Stomach smooth muscle (tissue), 2 donors: Measurements from ENCODE around the gene TNXB.
"Not testable (repeated sequence)": the region's sequence is repeated elsewhere in the genome, so short reads cannot be mapped to it uniquely, and the experiment has no call there.

Experiments used
- H3K27ac ChIP-seq: one replicate; pipeline ENCODE4 v1.7.0; 2013; ENCODE audit warnings: mild to moderate bottlenecking, low read length, inconsistent platforms
- H3K27me3 ChIP-seq, 2 donors: one replicate each; pipeline ENCODE4 v1.7.0; 2013; ENCODE audit warnings: low read length in 2 of 2; ENCODE audit not compliant: insufficient read depth in 2 of 2, control insufficient read depth in 1 of 2
- H3K36me3 ChIP-seq, 2 donors: one replicate each; pipeline ENCODE4 v1.7.0; 2013; ENCODE audit warnings: low read length in 2 of 2; ENCODE audit not compliant: control insufficient read depth in 2 of 2, insufficient read depth in 2 of 2
- H3K4me1 ChIP-seq: one replicate; pipeline ENCODE4 v1.7.0; 2013; ENCODE audit warnings: low read length; ENCODE audit not compliant: control insufficient read depth, insufficient read depth
- H3K4me3 ChIP-seq, 2 donors: one replicate each; pipeline ENCODE4 v1.7.0; 2013; ENCODE audit warnings: low read length in 2 of 2
- H3K9ac ChIP-seq, 2 donors: one replicate each; pipeline ENCODE4 v1.7.0; 2013; ENCODE audit warnings: low read length in 2 of 2, mild to moderate bottlenecking in 1 of 2
- H3K9me3 ChIP-seq, 2 donors: one replicate each; pipeline ENCODE4 v1.7.0; 2013; ENCODE audit warnings: low read length in 2 of 2; ENCODE audit not compliant: control insufficient read depth in 2 of 2
- donor health status: healthy.
- donor health status: Pancreatic carcinoma.

Gene TNXB

GRCh38 chr6:32035283-32036013 is 73.7 kb downstream of the TNXB start:
- not testable (repeated sequence) for H3K9me3 ChIP-seq, H3K36me3 ChIP-seq, H3K9ac ChIP-seq, H3K27me3 ChIP-seq, H3K4me1 ChIP-seq, H3K27ac ChIP-seq, H3K4me3 ChIP-seq

GRCh38 chr6:32029553-32029952 is 79.6 kb downstream of the TNXB start:
- not testable (repeated sequence) for H3K4me1 ChIP-seq, H3K27ac ChIP-seq, H3K9ac ChIP-seq, H3K27me3 ChIP-seq, H3K9me3 ChIP-seq, H3K36me3 ChIP-seq, H3K4me3 ChIP-seq

GRCh38 chr6:32028631-32029030 is 80.5 kb downstream of the TNXB start:
- H3K4me3 ChIP-seq, H3K9ac ChIP-seq, H3K9me3 ChIP-seq, H3K4me1 ChIP-seq, H3K36me3 ChIP-seq, H3K27me3 ChIP-seq, H3K27ac ChIP-seq: not testable (repeated sequence)

- not testable (repeated sequence) for H3K36me3 ChIP-seq, H3K4me3 ChIP-seq, H3K27ac ChIP-seq
Measured at GRCh38 chr6:32022100-32022499, 87.0 kb downstream of the TNXB start.

DNA sequence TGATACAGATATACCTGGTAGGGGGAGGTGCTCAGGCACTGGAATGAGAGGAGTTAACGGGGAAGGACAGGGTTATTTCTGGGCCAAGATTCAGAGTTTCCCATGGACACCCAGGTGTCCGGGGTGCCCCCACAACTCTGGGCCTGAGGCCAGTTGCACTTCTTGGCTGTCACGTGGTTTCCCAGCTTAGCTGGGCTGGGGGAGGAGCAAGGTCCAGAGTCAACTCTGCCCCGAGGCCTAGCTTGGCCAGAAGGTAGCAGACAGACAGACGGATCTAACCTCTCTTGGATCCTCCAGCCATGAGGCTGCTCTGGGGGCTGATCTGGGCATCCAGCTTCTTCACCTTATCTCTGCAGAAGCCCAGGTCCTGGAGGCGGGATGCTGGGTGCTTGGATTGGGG is 94.6 kb downstream of the TNXB start, which contains the start of gene C4B:
C4B (plus strand) TSS at position 249 of the 400 bp plus-strand sequence; CDS start at position 300, 51 bp downstream.
- not testable (repeated sequence) for H3K4me1 ChIP-seq, H3K36me3 ChIP-seq, H3K4me3 ChIP-seq, H3K27ac ChIP-seq, H3K9me3 ChIP-seq, H3K27me3 ChIP-seq, H3K9ac ChIP-seq

More at GRCh38 chr6:32022100-32022499, 87.0 kb downstream of the TNXB start:
- H3K27me3 ChIP-seq, H3K9ac ChIP-seq, H3K9me3 ChIP-seq, H3K4me1 ChIP-seq: not testable (repeated sequence)

GRCh38 chr6:32013738-32014137 is 95.4 kb downstream of the TNXB start:
- H3K4me3 ChIP-seq, H3K36me3 ChIP-seq, H3K27me3 ChIP-seq, H3K9ac ChIP-seq, H3K4me1 ChIP-seq, H3K27ac ChIP-seq, H3K9me3 ChIP-seq: not testable (repeated sequence)

DNA sequence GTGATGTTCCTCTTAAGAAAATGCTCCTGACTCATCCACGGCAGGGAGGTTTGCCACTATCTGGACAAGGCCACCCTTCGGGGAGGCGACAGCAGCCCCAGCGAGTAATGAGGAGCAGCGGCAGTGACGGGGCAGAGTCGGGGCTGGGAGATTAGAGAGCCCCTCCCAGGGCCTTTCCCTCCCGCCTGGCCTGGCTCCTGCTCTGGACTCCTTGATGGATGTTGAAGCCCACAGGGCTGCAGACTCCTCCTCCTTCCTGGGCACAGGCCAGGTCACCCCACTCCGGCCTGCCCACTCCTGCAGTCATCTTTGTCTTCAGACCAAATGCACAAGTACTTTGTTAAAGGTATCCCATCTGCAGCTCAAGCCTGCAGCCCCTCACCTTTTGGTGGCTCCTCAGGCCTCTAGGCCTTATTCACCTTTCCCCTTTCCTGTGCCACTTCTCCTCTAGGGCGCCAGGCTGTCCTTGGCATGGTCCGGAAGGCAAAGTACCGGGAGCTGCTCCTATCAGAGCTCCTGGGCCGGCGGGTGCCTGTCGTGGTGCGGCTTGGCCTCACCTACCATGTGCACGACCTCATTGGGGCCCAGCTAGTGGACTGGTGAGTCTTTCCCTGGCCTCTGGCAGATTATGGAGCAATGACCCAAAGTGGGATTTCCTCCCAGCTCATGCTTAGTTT is 96.1 kb downstream of the TNXB start:
- H3K36me3 ChIP-seq, H3K4me3 ChIP-seq, H3K9me3 ChIP-seq, H3K27ac ChIP-seq, H3K27me3 ChIP-seq, H3K4me1 ChIP-seq, H3K9ac ChIP-seq: not testable (repeated sequence)

DNA sequence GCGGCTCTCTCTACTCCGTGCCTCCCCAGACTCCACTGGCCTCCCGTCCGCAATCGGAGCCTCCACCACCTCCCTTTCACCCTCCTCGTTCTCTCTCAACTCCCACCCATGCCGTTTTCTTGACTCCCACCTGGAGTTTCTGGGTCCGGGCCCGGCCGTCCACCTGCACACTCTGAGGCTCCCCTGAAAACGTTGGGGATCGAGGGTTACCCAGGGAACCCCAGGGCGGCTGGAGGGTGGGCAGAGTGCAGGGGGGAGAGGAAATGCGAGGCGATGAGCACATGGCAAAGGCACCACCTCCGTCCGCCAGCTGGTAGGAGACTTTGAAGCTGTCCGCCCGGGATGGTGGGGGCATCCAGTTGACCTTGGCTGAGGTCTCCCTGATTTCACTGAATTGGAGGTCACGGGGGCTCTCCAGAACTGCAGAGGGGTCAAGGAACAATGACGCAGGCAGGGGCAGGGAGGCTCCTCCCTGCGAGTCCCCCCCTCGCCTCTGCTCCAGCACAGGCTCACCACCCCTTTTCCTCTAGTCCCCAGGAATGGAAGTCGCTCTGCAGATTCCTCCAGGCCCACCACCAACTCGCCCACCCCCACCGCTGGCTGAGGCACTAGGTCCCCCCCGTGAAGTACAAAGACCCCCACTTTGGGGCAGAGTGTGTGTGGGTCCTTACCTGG is 98.1 kb downstream of the TNXB start:
- not testable (repeated sequence) for H3K27ac ChIP-seq, H3K4me3 ChIP-seq, H3K27me3 ChIP-seq, H3K4me1 ChIP-seq, H3K36me3 ChIP-seq, H3K9me3 ChIP-seq, H3K9ac ChIP-seq

DNA sequence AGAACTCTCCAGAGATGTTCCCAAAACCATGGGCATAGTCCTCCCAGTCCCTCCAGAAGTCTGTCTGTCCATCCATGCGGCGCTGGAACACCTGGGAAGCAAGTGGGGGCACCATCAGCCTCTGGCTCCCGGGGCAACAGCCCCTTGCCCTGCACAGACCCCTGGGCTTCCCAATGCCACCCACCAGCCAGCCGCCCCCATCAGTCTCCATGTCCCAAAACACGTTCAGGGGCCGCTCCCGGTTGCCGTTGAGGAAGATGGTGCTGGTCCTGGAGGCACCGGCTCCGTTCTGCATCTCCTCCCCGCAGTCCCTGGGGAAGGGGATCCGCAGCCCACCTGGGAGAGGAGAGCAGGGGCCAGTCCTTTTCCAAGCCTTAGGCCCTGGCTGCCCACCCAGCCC is 99.6 kb downstream of the TNXB start:
- not testable (repeated sequence) for H3K9me3 ChIP-seq, H3K4me1 ChIP-seq, H3K4me3 ChIP-seq, H3K9ac ChIP-seq, H3K27me3 ChIP-seq, H3K27ac ChIP-seq, H3K36me3 ChIP-seq

- H3K4me3 ChIP-seq, H3K36me3 ChIP-seq, H3K9ac ChIP-seq, H3K9me3 ChIP-seq, H3K27me3 ChIP-seq, H3K4me1 ChIP-seq, H3K27ac ChIP-seq: not testable (repeated sequence)
Measured at GRCh38 chr6:32008616-32009015, 100.5 kb downstream of the TNXB start.

DNA sequence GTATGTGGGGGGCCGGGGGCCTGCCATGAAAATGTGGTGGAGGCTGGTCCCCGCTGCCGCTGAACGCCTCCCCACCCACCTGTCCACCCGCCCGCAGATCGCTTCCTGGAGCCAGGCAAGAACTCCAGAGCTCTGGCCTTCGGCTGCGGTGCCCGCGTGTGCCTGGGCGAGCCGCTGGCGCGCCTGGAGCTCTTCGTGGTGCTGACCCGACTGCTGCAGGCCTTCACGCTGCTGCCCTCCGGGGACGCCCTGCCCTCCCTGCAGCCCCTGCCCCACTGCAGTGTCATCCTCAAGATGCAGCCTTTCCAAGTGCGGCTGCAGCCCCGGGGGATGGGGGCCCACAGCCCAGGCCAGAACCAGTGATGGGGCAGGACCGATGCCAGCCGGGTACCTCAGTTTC is 101.1 kb downstream of the TNXB start:
- not testable (repeated sequence) for H3K4me3 ChIP-seq, H3K36me3 ChIP-seq, H3K27me3 ChIP-seq, H3K9ac ChIP-seq, H3K27ac ChIP-seq, H3K9me3 ChIP-seq, H3K4me1 ChIP-seq
